NCI-H2171 treated with DMSO at 0.1 percent for 48 hours (cell line): ENCODE measurements around the gene CIP2A.
"Not testable (repeated sequence)": the region's sequence is repeated elsewhere in the genome, so short reads cannot be mapped to it uniquely, and the experiment has no call there.

Experiments
- DNase-seq: peaks from one replicate; lab custom pipeline; 2025; lab: John Stamatoyannopoulos, UW

Gene CIP2A

DNA sequence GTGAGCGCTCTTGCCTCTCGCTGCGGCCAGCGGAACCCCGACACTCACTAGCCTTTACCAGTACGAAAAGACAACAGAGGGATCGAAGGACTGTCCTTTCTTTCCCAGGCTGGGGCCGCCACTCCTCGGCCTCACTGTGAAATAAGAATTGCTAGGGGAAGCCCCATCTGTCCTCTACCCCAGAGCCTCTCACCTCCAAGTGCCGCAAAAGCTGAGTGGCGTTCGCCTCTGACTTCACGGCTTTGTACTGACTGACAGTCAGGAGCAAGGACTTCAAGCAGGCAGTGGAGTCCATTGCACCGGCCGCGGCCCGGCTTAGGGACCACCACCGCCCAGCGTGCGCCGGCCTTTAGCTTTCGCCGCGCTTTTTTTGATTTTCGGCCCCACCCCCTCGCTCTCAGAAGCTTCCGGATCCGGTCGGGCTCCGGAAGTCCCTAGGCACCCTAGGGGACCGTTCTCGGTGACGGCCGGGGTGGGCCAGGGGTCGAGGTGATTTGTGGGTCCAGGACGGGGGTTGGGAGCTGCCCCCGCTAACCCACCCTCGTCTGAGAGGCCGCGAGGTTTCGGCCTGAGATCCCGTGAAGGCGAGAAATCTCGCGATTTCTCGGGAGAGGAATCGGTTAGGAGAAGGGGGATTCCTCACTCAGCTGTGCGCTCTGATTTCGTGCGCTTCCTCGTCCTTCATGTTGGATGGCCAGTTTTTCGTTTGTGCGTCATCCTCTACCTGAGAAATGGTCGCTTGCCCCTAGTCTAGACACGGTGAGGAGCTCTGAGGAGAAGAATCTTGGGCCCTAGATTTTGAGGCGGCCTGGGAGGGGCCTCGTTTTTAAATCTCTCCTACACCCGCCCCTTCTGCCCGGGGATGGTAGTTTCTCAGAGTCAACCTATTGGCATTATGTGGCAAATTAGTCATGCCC lies at the start of gene CIP2A, which contains the start of gene DZIP3:
Gene CIP2A (minus strand): TSS at position 358 of the 917 bp plus-strand sequence. CDS start 63 bp downstream, at position 295.
Gene DZIP3 (plus strand): TSS at position 642 of the 917 bp plus-strand sequence. CDS start 15,685 bp downstream, outside the sequence.
- DNase-seq: peak; percentile 98

DNA sequence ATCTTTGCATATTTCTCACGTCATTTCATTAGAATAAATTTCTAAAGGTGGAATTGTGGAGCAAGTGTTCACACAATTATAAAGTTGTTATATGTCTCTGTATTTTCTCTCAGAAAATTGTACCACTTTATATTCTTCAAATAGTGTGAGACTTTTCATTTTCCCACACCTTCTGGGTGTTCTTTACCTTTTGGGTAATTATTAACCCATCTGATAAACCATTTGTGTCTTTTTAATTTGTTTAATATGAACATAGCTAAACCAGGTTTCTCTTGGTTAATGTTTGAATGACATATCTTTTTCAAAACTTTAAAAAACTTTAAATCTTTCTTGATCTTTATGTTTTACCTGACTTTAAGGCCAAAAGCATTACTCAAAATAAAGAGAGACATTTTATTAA lies 40.7 kb upstream of the CIP2A start:
- DNase-seq: no peak

DNA sequence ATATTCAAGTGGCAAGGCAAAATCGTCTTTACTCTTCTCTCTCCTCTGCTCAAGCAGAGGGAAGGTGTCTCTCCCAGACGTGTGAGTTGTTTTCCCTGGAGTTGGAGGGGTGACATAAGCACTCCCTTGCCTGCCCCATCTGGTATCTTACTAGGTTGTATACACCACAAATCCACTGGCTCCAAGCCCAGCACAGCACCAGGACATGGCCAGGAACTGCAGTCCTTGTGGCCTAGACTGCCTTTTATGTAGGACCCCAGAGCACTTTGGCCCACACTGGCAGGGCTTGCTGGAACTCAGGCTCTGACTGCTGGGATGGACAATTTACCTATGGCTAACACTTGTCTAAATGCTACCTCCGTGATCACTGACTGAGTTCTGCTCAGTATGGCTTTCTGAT lies 34.3 kb upstream of the CIP2A start:
- peak; percentile 47 for DNase-seq

DNA sequence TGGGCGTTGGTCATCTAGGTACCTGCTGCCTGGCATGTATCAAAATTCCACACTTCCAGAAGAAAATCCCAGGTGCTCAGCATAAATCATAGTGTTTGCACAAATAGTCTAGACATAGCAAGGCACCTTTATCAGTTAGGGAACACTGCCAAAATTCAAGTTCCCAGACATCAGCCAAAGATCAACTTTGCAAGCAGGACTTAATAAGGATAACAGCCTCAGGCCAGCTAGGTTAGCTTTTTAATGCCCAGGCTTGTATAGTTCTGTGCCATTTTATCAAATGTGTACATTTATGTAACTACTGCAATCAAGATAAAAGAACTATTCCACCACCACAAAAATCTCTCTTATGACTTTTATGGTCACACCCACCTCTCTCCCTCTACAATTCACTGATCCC lies 31.0 kb upstream of the CIP2A start:
- no peak for DNase-seq

DNA sequence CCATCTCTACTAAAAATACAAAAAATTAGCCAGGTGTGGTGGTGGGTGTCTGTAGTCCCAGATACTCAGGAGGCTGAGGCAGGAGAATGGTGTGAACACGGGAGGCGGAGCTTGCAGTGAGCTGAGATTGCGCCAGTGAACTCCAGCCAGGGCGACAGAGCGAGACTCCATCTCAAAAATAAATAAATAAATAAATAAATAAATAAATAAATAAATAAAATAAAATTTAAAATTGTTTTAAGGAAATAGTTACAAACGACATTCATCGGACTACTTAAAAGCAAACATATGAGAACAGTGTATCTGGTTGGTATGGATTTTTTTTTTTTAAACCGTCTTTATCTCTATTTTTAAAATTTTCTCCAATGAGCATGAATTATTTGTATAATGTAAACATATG lies 26.9 kb upstream of the CIP2A start:
- DNase-seq: not testable (repeated sequence)

DNA sequence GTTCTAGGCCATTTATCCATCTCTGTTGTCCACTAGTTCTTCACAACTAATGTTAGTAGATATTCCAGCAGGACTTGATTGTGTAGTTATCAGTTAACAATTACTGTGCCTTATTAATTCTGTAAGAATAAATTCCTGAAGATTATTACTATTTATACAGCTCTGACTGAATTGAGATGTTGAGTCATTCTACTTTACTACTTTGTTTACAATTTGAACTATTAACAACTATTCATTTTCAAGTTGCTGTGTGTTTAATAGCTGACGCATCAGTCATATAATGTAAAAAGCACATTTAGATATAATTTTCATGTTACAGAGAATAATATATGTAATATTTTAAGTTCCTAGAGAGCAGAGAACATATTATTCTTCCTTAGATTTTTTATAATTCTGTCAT lies 21.4 kb upstream of the CIP2A start:
- no peak for DNase-seq

DNA sequence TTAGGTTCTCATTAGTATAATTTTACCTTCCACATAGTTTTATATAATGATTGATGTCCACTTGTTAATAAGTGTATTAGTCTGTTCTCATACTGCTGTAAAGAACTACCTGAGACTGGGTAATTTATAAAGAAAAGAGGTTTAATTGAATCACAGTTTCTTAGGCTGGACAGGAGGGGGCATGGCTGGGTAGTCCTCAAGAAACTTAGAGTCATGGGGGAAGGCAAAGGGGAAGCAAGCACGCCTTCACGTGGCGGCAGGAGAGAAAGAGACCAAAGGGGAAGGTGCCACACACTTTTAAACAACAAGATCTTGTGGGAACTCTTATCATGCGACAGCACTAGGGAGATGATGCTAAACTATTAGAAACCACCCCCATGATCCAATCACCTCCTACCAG lies 19.5 kb upstream of the CIP2A start:
- no peak for DNase-seq

DNA sequence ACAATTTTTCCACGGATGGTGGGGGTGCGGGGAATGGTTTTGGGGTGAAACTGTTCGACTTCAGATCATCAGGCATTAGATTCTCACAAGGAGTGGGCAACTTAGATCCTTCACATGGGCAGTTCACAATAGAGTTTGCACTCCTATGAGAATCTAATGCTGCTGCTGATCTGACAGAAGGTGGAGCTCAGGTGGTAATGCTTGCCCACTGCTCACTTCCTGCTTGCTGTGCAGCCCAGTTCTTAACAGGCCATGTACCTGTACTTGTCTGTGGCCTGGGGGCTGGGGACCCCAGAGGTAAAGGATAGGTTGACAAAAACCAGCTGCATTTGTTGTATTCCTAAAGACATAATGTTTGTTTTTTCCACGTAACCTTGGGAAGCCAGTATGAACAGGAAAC lies 16.3 kb upstream of the CIP2A start:
- no peak for DNase-seq

DNA sequence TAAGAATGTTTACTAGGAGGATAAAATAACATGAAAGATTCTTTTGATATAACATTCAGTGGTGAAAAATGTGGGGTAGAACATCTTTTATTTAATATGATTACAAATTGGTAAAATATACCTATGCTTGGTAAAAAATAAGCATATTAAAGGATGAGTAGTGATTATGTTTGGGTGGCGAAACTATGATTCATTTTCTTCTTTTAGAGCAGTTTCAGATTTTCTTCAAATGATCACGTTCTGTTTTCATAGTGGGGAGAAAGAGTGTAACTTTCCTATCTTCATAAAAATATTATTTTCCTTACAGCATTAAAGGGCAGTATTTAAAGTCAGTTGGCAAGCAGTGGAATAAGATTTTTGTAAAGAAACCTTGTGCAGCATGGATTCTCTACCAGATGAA lies 15.8 kb upstream of the CIP2A start:
- DNase-seq: no peak

DNA sequence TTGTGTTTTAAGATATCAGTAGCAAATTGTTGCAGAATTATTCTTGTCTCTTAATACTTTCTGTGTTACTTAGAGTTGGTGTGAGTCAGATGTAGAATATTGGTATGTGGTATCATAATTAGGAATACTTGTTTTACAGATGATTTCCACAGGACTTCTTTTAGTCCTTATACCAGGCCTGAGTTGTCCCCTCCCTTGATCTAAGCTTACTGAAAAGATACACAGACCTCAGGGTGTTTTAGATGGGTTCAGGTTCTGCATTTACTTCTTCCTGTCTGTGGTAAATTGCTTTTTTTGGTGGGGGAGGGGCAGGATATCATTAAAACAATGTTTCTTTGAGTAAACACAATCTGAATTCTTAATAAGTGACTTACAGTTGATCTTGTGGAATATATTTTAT lies 14.5 kb upstream of the CIP2A start:
- DNase-seq: no peak

DNA sequence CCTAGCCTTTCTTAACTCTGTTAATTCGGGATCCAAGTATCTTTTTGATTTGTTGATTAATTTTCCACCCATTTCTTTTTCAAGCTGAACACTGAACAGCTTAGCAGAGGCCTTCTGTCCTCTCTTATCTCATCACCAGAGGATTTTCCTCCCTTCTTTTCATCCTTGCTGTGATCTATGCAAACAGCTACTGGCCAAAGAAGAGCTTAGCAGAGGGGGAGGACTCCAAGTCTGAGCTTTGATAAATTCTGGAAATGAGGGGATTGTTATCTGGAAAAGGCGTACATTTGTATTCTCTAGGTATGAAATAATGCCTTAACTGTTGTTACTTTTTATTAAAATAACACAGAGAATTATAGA lies 13.7 kb upstream of the CIP2A start:
- DNase-seq: no peak

DNA sequence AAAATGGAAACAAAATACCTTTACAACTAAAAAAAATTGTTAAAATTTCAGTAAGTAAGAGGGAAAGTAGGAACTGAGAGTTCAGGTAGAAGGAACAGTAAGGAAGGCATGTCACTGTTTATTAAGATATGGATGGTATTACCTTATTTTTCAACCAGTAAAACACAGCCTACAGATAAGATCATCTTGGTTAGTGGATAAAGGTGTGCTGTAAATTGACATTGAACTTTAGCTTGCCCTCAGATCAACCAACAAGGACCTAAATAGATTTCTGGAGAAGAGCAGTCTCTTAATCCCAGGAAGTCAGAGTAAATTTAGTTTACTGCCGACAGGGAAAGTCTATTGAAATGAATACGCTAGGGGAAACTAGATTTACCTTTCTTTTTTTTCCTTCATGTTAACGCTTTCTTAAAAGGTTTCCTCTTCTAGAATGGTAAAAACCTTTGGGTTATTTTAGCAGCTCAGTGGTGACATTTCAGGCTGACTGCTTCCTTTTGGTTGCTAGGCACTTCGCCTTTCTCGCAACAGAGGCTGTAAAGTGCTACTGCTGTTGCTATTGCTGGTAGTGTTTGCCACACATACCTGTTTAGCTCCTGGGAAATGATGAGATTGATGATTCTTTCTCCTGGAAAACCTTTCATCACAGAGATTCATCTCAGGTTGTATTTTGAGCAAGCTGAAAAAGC lies 13.2 kb upstream of the CIP2A start:
- no peak for DNase-seq

DNA sequence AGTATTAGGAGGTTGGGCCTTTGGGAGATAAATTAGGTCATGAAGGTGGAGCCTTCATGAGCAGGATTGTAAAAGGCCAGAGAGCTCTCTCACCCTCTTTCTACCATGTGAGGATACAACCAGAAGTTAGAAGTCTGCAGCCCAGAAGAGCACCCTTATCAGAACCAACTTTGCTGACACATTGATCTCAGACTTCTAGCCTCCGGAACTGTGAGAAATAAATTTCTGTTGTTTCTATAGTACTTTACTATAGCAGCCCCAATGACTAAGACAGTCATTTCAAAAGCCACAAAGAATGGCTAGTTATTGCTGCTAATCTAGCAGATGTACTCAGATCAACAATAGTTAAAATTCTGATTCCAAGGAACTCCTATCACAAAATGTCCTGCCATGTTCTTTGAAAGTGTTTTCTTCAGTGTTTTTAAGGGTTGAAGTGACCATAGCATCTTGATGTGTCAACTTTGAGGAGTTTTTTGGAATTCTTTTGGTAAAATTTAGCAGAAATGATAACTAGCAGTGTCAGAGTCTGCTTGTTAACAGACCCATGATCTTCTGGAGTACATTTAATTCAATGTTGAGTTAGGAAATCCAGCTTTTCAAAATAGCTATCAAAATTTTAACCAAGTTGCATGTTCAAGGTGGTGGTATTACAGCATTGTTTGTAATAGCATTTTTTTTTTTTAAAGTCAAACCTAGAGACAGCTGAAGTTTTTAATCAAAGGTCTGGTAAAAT lies 10.6 kb upstream of the CIP2A start:
- no peak for DNase-seq

DNA sequence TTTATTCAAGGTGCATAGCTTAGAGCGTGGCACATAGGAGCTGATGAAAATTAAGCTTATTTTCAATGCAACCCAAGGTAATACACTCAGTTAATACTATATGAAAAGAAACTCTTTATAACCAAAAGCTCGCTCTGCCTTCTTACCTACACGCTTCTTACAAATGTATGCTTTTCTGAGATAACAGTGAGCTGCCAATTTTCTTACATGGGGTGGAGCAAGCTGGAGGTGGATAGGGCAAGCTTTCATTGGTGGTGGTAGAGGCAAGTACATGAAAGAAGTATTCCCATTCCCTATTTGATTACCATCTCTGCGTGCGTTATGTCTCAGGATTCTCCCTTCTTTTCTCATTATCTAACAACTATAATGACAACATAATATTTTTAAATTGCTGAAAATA lies 9.1 kb upstream of the CIP2A start:
- no peak for DNase-seq

DNA sequence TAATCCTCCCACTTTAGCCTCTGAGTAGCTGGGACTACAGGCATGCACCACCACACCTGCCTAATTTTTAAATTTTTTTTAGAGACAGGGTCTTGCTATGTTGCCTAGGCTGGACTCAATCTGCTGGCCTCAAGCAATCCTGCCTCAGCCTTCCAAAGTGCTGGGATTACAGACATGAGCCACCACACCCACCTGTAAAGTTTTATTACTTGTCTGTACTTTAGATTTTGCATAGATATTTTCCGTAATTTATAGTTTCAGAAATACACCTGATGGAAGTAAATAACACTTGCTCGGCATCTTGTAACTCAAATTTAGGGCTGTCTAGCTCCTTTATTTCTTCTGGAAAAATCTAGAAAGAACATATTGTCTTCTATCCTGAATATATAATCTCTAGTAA lies 6.1 kb upstream of the CIP2A start:
- no peak for DNase-seq

DNA sequence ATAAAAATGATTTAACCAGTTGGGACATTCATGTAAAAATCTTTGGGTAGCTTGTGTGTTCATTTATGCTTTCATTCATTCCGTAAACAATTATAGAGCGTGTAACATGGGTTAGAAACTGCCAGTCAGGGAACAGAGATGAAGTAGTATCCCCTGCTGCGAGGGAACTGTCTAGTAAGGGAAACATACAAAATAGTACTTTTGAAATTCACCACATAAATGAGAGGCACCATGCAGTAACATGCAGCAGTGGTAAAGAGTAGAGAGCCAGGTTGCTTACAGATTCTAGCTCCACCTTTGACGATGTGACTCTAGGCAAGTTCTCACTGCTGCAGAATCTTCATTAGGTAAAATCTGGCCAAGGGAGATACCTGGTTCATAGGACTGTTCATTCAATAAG lies 1.2 kb upstream of the CIP2A start:
- DNase-seq: no peak

DNA sequence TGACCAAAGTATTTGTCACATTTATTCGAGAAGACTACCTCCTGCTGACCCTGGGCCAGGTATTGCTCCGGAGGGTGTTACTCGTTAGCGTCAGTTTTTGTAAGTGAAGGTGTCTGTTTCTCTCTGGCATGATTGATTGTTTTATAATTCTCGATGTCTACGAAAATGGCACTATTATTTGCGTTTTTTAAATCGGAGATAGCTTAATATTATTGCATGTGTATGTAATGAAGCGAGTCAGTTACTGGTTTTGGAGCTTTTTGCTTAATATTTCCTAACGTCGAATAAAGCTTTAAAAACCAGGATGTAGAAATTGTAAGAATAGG lies 723 bp upstream of the CIP2A start:
- no peak for DNase-seq

DNA sequence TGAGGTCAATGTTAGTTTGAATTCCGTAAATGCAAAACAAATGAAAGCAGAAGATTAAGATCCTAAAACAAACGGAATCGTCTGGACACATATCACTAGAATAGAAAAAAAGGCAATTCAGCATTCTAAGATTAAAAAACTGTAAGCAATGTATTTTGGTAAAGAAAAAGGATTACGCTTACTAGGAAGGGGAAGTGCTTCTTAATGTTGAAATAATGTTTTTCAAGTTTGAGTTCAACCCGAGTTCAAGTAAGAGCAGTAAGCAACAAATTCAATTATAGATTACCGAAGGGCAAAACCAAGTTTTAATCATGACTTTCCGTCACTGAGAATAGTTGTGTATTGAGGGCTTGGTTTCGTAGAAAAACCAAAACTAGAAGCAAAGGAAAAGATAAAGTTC lies 637 bp downstream of the CIP2A start:
- no peak for DNase-seq

DNA sequence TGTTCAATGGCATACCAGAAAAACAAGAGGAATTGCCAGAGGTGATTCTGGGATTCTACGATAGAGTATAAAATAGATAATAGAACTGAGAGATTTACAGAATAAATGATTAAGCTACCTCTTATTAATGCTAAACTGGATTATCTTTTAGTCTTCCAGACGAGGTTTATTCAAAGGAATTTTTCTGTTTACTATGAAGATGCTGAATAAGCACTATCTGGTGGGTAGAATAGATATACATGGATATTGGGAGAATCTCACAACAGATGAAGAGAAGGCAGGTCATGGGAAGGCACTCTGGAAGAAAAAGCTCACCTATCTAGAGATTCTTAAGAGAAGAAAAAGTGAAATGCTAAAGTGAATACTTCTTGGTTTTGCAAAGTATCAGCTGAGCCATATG lies 11.2 kb downstream of the CIP2A start:
- DNase-seq: no peak

DNA sequence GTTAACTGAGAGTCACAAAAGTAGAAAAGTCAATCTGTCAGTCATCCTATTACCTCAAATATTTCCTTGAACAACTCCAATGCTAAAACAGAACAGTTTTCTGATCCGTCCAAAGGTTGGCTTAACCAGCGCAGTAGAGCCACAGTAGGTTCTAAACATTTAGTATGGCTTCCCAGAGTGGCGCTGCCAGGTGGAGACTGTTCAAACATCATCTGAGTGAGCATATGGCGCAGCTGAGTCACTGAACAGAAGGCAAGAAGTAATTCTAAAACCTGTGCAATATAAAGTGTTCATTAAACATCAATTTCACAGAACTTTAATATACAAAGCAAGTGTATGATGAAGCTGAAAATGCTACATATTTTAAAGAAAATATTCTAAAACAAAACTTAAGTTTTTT lies 19.9 kb downstream of the CIP2A start:
- peak; percentile 46 for DNase-seq

DNA sequence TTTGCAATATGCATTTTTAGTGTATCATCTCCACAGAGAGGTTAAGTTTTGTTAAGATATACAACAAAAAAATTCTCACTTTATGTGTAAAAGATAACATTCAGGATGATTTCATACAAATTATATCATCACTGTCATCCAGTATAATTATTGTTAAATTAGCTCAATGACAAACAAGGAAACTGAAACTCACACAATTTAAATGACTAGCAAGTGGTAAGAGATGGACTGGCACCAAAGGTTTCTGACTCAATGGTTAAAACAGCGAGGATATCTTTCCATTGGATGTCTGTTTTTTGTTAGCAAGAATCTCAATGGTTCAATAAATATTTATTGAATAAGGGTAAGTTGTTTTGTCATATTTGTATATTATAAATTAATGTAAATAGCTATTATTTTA lies 22.6 kb downstream of the CIP2A start:
- DNase-seq: no peak

DNA sequence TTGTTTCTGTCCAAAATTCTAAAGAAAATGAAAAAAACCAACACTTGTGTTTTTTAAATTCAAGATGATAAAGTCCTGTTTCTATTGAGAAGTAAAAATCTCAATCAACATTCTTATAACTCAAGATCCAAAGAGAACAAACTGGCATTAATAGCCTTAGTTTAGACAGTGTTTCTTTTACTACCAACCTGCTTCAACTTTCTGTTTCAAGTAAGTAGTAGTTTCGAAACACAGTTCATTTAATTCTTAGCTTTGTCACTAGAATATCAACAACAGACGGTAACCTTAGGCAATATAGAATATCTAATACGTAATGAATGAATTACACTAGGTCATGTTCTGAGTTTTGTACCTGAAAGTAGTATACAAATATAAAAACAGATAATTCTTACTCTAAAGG lies 23.7 kb downstream of the CIP2A start:
- DNase-seq: no peak

DNA sequence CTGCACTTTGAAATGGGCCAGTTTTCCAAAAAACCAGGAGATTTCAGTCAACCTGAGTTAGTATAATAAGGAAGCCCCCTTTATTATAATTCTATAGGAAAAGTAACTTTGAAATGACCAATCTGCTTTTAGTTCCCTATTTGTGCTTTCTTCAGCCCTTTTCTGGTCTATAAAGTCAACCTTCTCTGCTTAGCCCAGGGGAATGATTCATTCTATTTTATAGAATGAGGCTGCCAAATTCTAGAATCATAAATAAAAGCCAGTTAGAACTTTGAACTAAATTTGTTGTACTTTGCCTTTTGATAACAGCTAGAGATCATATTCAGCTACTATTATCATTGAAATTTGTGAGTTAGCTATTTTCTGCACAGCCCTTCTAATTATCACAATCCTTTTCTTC lies 24.7 kb downstream of the CIP2A start:
- no peak for DNase-seq
